Mesenchymal stem cell (in vitro differentiated cells and primary cell): ENCODE results near the gene DAB1.
A peak's percentile ranks its signal among the peaks of the same experiment; 100 is the strongest.

Experiments
- DNase-seq: peaks from one replicate; pipeline ENCODE4 v3.0.0-alpha.2; 2013
- H2AFZ ChIP-seq: one replicate; pipeline ENCODE4 v1.6.1; 2013; ENCODE audit warnings: low read depth, mild to moderate bottlenecking, control low read depth, inconsistent platforms, low read length, moderate library complexity
- H2AK5ac ChIP-seq: 2 replicates; pipeline ENCODE4 v1.6.1; 2013; ENCODE audit warnings: low read length, moderate library complexity, mild to moderate bottlenecking, inconsistent platforms; ENCODE audit not compliant: severe bottlenecking
- H2BK120ac ChIP-seq: one replicate; pipeline ENCODE4 v1.6.1; 2013; ENCODE audit warnings: low read depth, mild to moderate bottlenecking, inconsistent platforms, low read length, moderate library complexity
- H2BK12ac ChIP-seq, 2 experiments: one replicate each; pipeline ENCODE4 v1.6.1; 2013; ENCODE audit warnings: inconsistent platforms in 2 of 2, low read length in 2 of 2, mild to moderate bottlenecking in 2 of 2, moderate library complexity in 2 of 2, control low read depth in 1 of 2
- H2BK15ac ChIP-seq: one replicate; pipeline ENCODE4 v1.6.1; 2013; ENCODE audit warnings: mild to moderate bottlenecking, low read depth, inconsistent platforms; ENCODE audit not compliant: poor library complexity, severe bottlenecking
- H2BK5ac ChIP-seq: 2 replicates; pipeline ENCODE4 v1.6.1; 2013; ENCODE audit warnings: low read depth, mild to moderate bottlenecking, low read length, control low read depth, inconsistent platforms; ENCODE audit not compliant: poor library complexity, severe bottlenecking
- H3K14ac ChIP-seq, 2 experiments: one replicate each; pipeline ENCODE4 v1.6.1; 2013; ENCODE audit warnings: inconsistent platforms in 2 of 2, low read length in 2 of 2, control low read depth in 1 of 2, mild to moderate bottlenecking in 1 of 2, moderate library complexity in 1 of 2
- H3K18ac ChIP-seq, 2 experiments: one replicate each; pipeline ENCODE4 v1.6.1; 2013; ENCODE audit warnings: inconsistent platforms in 2 of 2, low read length in 2 of 2, control low read depth in 1 of 2, low read depth in 1 of 2, mild to moderate bottlenecking in 1 of 2
- H3K23ac ChIP-seq, 2 experiments: one replicate each; pipeline ENCODE4 v1.6.1; 2013; ENCODE audit warnings: inconsistent platforms in 2 of 2, low read length in 2 of 2, mild to moderate bottlenecking in 2 of 2, moderate library complexity in 2 of 2, control low read depth in 1 of 2
- H3K27ac ChIP-seq: 2 replicates; pipeline ENCODE4 v1.5.1; 2013; ENCODE audit warnings: mild to moderate bottlenecking, moderate library complexity, low read length, control low read depth, inconsistent platforms; ENCODE audit not compliant: poor library complexity, severe bottlenecking
- H3K27me3 ChIP-seq, 2 experiments: 2 replicates each; pipeline versions ENCODE4 v1.6.1 to v1.7.0; 2013; ENCODE audit warnings: low read length in 2 of 2, mild to moderate bottlenecking in 2 of 2, moderate library complexity in 2 of 2, control low read depth in 1 of 2, inconsistent platforms in 1 of 2; ENCODE audit not compliant: control insufficient read depth in 1 of 2, insufficient read depth in 1 of 2
- H3K36me3 ChIP-seq, 2 experiments: 2 replicates each; pipeline versions ENCODE4 v1.6.1 to v1.7.0; 2013; ENCODE audit warnings: low read length in 2 of 2, control low read depth in 1 of 2, inconsistent platforms in 1 of 2, low read depth in 1 of 2, mild to moderate bottlenecking in 1 of 2; ENCODE audit not compliant: insufficient read depth in 2 of 2, control insufficient read depth in 1 of 2
- H3K4ac ChIP-seq, 2 experiments: one replicate each; pipeline ENCODE4 v1.6.1; 2013; ENCODE audit warnings: inconsistent platforms in 2 of 2, low read length in 2 of 2, mild to moderate bottlenecking in 2 of 2, moderate library complexity in 2 of 2, control low read depth in 1 of 2, low read depth in 1 of 2
- H3K4me1 ChIP-seq: 2 replicates; pipeline ENCODE4 v1.6.1; 2013; ENCODE audit warnings: low read depth, low read length, control low read depth; ENCODE audit not compliant: control insufficient read depth, insufficient read depth
- H3K4me2 ChIP-seq: 2 replicates; pipeline ENCODE4 v1.6.1; 2013; ENCODE audit warnings: low read length, mild to moderate bottlenecking, inconsistent platforms; ENCODE audit not compliant: poor library complexity, severe bottlenecking
- H3K4me3 ChIP-seq, 2 experiments: 2 replicates each; pipeline versions ENCODE4 v1.5.1 to v1.7.0; 2013; ENCODE audit warnings: low read length in 2 of 2, mild to moderate bottlenecking in 2 of 2, control low read depth in 1 of 2, low read depth in 1 of 2; ENCODE audit not compliant: insufficient read depth in 1 of 2
- H3K79me1 ChIP-seq: replicated peaks from 2 replicates; pipeline ENCODE4 v1.6.1; 2013; ENCODE audit warnings: mild to moderate bottlenecking, control low read depth, low read length, inconsistent platforms; ENCODE audit not compliant: poor library complexity, severe bottlenecking
- H3K9ac ChIP-seq: 2 replicates; pipeline ENCODE4 v1.7.0; 2013; ENCODE audit warnings: mild to moderate bottlenecking, low read length, moderate library complexity
- H3K9me3 ChIP-seq: 2 replicates; pipeline ENCODE4 v1.7.0; 2013; ENCODE audit warnings: mild to moderate bottlenecking, low read length; ENCODE audit not compliant: control insufficient read depth
- H4K8ac ChIP-seq: one replicate; pipeline ENCODE4 v1.6.1; 2013; ENCODE audit warnings: inconsistent platforms, mild to moderate bottlenecking, low read length, moderate library complexity
- H4K91ac ChIP-seq: one replicate; pipeline ENCODE4 v1.6.1; 2013; ENCODE audit warnings: mild to moderate bottlenecking, low read length, inconsistent platforms
- WGBS: methylation state at CpG from one replicate; pipeline ENCODE4 v1.1.7; 2013; ENCODE audit warnings: mixed read lengths; 5-methylcytosine and 5-hydroxymethylcytosine counted together

DAB1 gene

GRCh38 chr1:57218487-57219079 lies 205.3 kb downstream of the DAB1 start:
- no peak overlapping the region for H4K8ac ChIP-seq
- no peak overlapping the region for H3K4me2 ChIP-seq
- H3K36me3 ChIP-seq: no peaks in the 10 kb centered on the region
- no peak overlapping the region for H2AK5ac ChIP-seq
- H3K4me1 ChIP-seq: no peaks in the 10 kb centered on the region
- no peaks in the 10 kb centered on the region for H3K9me3 ChIP-seq
- no peak overlapping the region for H3K9ac ChIP-seq
- no peak overlapping the region for H2BK120ac ChIP-seq
- WGBS: 100% methylated on average over 3 of the region's 6 CpGs
- H2BK15ac ChIP-seq: no peak overlapping the region
- H4K91ac ChIP-seq: no peak overlapping the region
- H2BK5ac ChIP-seq: no peak overlapping the region
- no peak overlapping the region for H3K27ac ChIP-seq
- no peak overlapping the region for H2AFZ ChIP-seq
- no peak overlapping the region for H2BK12ac ChIP-seq
- H3K79me1 ChIP-seq: no peaks in the 10 kb centered on the region
- peak; percentile 4 for DNase-seq
- no peak overlapping the region for H3K4me3 ChIP-seq
- no peaks in the 10 kb centered on the region for H3K27me3 ChIP-seq
- H3K14ac ChIP-seq: no peak overlapping the region
- H3K4ac ChIP-seq: no peak overlapping the region
- H3K23ac ChIP-seq: no peak overlapping the region
- no peak overlapping the region for H3K18ac ChIP-seq

- Histone ChIP-seq H2BK120ac (no peak overlapping the region), H3K4me3 (no peak overlapping the region), H3K9ac (no peak overlapping the region)
These were observed 206.0 kb downstream of the DAB1 start for GRCh38 chr1:57217905-57218304.

GRCh38 chr1:57214951-57215575 lies 208.8 kb downstream of the DAB1 start:
- no peak overlapping the region for H3K23ac ChIP-seq
- no peaks in the 10 kb centered on the region for H3K79me1 ChIP-seq

More at GRCh38 chr1:57217905-57218304, 206.0 kb downstream of the DAB1 start:
- Histone ChIP-seq H3K4me2 (no peak overlapping the region), H3K27ac (no peak overlapping the region), H3K4ac (no peak overlapping the region), H2BK12ac (no peak overlapping the region), H2BK15ac (no peak overlapping the region), H3K14ac (no peak overlapping the region), H2BK5ac (peak overlapping the region; percentile 32), H4K91ac (no peak overlapping the region), H3K36me3 (no peaks in the 10 kb centered on the region), H3K79me1 (no peaks in the 10 kb centered on the region), H3K23ac (no peak overlapping the region), H2AK5ac (no peak overlapping the region), H2AFZ (no peak overlapping the region), H3K27me3 (no peaks in the 10 kb centered on the region), H4K8ac (no peak overlapping the region), H3K18ac (no peak overlapping the region), H3K9me3 (no peaks in the 10 kb centered on the region), H3K4me1 (no peaks in the 10 kb centered on the region)
- 82% methylated on average over 7 of the region's 7 CpGs for WGBS
- no peak for DNase-seq

GRCh38 chr1:57210881-57211280 lies 213.0 kb downstream of the DAB1 start:
- no peak overlapping the region for H2BK15ac ChIP-seq

More at GRCh38 chr1:57214951-57215575, 208.8 kb downstream of the DAB1 start:
- Histone ChIP-seq H3K27me3 (no peaks in the 10 kb centered on the region), H2BK120ac (no peak overlapping the region), H2BK15ac (no peak overlapping the region), H2BK12ac (no peak overlapping the region), H3K4me1 (no peaks in the 10 kb centered on the region), H2AFZ (no peak overlapping the region), H4K91ac (no peak overlapping the region), H3K4me2 (no peak overlapping the region), H4K8ac (no peak overlapping the region), H3K27ac (no peak overlapping the region), H3K14ac (no peak overlapping the region), H3K9me3 (no peaks in the 10 kb centered on the region), H2AK5ac (no peak overlapping the region), H2BK5ac (no peak overlapping the region), H3K4me3 (no peak overlapping the region), H3K4ac (no peak overlapping the region), H3K9ac (no peak overlapping the region), H3K36me3 (no peaks in the 10 kb centered on the region), H3K18ac (no peak overlapping the region)
- 72% methylated on average over 5 of the region's 5 CpGs for WGBS
- no peak for DNase-seq

More at GRCh38 chr1:57210881-57211280, 213.0 kb downstream of the DAB1 start:
- Histone ChIP-seq H3K36me3 (no peaks in the 10 kb centered on the region), H3K14ac (no peak overlapping the region), H3K9me3 (no peaks in the 10 kb centered on the region), H3K79me1 (no peaks in the 10 kb centered on the region), H3K18ac (no peak overlapping the region), H4K8ac (no peak overlapping the region), H3K9ac (no peak overlapping the region), H3K27ac (no peak overlapping the region), H2AK5ac (no peak overlapping the region), H3K23ac (no peak overlapping the region), H3K4me3 (no peak overlapping the region), H2BK5ac (no peak overlapping the region), H3K4me2 (no peak overlapping the region), H3K4ac (no peak overlapping the region), H2BK120ac (no peak overlapping the region), H2BK12ac (no peak overlapping the region), H4K91ac (no peak overlapping the region), H2AFZ (no peak overlapping the region), H3K27me3 (no peaks in the 10 kb centered on the region), H3K4me1 (no peaks in the 10 kb centered on the region)
- no peak for DNase-seq
- WGBS: 61% methylated on average over 2 of the region's 2 CpGs
